Nephron (organoid): Measurements from ENCODE around the gene SLAMF7.

Experiments used
- H3K27ac Mint-ChIP-seq, 3 experiments: 2 replicates each; pipeline ENCODE4 v1.8.0; 2020; ENCODE audit warnings: mixed read lengths in 3 of 3, mild to moderate bottlenecking in 2 of 3, moderate library complexity in 1 of 3
- H3K27me3 Mint-ChIP-seq: 2 replicates; pipeline ENCODE4 v1.8.0; 2021; ENCODE audit warnings: low read depth, mild to moderate bottlenecking, moderate library complexity, mixed read lengths
- H3K36me3 Mint-ChIP-seq: 2 replicates; pipeline ENCODE4 v1.8.0; 2020; ENCODE audit warnings: low read depth, mixed read lengths
- H3K4me1 Mint-ChIP-seq: 2 replicates; pipeline ENCODE4 v1.8.0; 2020; ENCODE audit warnings: mixed read lengths
- H3K4me3 Mint-ChIP-seq, 3 experiments: 2 replicates each; pipeline ENCODE4 v1.8.0; 2020; ENCODE audit warnings: mild to moderate bottlenecking in 3 of 3, mixed read lengths in 3 of 3, moderate library complexity in 2 of 3
- H3K9me3 Mint-ChIP-seq: 2 replicates; pipeline ENCODE4 v1.8.0; 2020; ENCODE audit warnings: mixed read lengths
- CTCF ChIP-seq, 3 experiments: fragments of 200-600 bp; sonication (generic); IDR thresholded peaks; one replicate each; pipeline ENCODE4 v1.5.0; 2021; ENCODE audit warnings: antibody characterized with exemption in 3 of 3; ENCODE audit not compliant: unreplicated experiment in 3 of 3

The SLAMF7 gene

GRCh38 chr1:160789051-160789701 lies 50.1 kb downstream of the SLAMF7 start:
- no peak overlapping the region for H3K27ac Mint-ChIP-seq
- H3K27me3 Mint-ChIP-seq = peaks cover 2% of the 10 kb centered on the region
- no peaks in the 10 kb centered on the region for H3K4me1 Mint-ChIP-seq
- no peak overlapping the region for H3K4me3 Mint-ChIP-seq
- H3K36me3 Mint-ChIP-seq = no peaks in the 10 kb centered on the region
- H3K9me3 Mint-ChIP-seq = no peaks in the 10 kb centered on the region
- TF ChIP-seq CTCF (IDR thresholded peaks at IDR 0.05; ENCODE audit: unreplicated experiment in 3 of 3) = no peak

GRCh38 chr1:160789702-160790611 lies 50.9 kb downstream of the SLAMF7 start:
- no peak for TF ChIP-seq CTCF (IDR thresholded peaks at IDR 0.05; ENCODE audit: unreplicated experiment in 3 of 3)
- H3K9me3 Mint-ChIP-seq = no peaks in the 10 kb centered on the region
- H3K27ac Mint-ChIP-seq = no peak overlapping the region
- no peaks in the 10 kb centered on the region for H3K4me1 Mint-ChIP-seq
- peaks cover 5% of the 10 kb centered on the region for H3K27me3 Mint-ChIP-seq
- no peak overlapping the region for H3K4me3 Mint-ChIP-seq
- no peaks in the 10 kb centered on the region for H3K36me3 Mint-ChIP-seq

GRCh38 chr1:160794376-160794775 lies 55.3 kb downstream of the SLAMF7 start:
- Mint-ChIP-seq H3K27me3 (peaks cover 8% of the 10 kb centered on the region), H3K36me3 (no peaks in the 10 kb centered on the region), H3K9me3 (no peaks in the 10 kb centered on the region), H3K27ac (no peak overlapping the region), H3K4me1 (no peaks in the 10 kb centered on the region), H3K4me3 (no peak overlapping the region)
- no peak for TF ChIP-seq CTCF (IDR thresholded peaks at IDR 0.05; ENCODE audit: unreplicated experiment in 3 of 3)

GRCh38 chr1:160795951-160796383 lies 56.9 kb downstream of the SLAMF7 start, which contains the start of gene LY9:
Gene LY9 (plus strand): TSS chr1:160796174. CDS start chr1:160796188, 14 bp downstream.
- no peak for TF ChIP-seq CTCF (IDR thresholded peaks at IDR 0.05; ENCODE audit: unreplicated experiment in 3 of 3)
- Mint-ChIP-seq H3K4me3 (no peak within 1 kb of the TSS), H3K27me3 (peaks cover 8% of the 10 kb centered on the region), H3K4me1 (no peaks in the 10 kb centered on the region), H3K9me3 (no peaks in the 10 kb centered on the region), H3K27ac (no peak within 1 kb of the TSS), H3K36me3 (no peaks in the 10 kb centered on the region)

GRCh38 chr1:160797271-160797709 lies 58.2 kb downstream of the SLAMF7 start:
- Mint-ChIP-seq H3K36me3 (no peaks in the 10 kb centered on the region), H3K4me3 (no peak overlapping the region), H3K27me3 (peaks cover 8% of the 10 kb centered on the region), H3K4me1 (no peaks in the 10 kb centered on the region), H3K27ac (no peak overlapping the region), H3K9me3 (no peaks in the 10 kb centered on the region)
- TF ChIP-seq CTCF (IDR thresholded peaks at IDR 0.05; ENCODE audit: unreplicated experiment in 3 of 3) = no peak
